ES-I3 (cell line): Measurements from ENCODE around the gene IGF1.
"Not testable (repeated sequence)": the region's sequence is repeated elsewhere in the genome, so short reads cannot be mapped to it uniquely, and the experiment has no call there.

Experiments
- H3K36me3 ChIP-seq: 2 replicates; pipeline ENCODE4 v1.6.1; 2013; ENCODE audit warnings: mild to moderate bottlenecking, low read length, control low read depth, moderate library complexity; ENCODE audit not compliant: insufficient read depth
- H3K4me1 ChIP-seq: 2 replicates; pipeline ENCODE4 v1.6.1; 2013; ENCODE audit warnings: mild to moderate bottlenecking, control low read depth, low read length; ENCODE audit not compliant: insufficient read depth
- H3K9ac ChIP-seq: 2 replicates; pipeline ENCODE4 v1.6.1; 2013; ENCODE audit warnings: low read depth, mild to moderate bottlenecking, low read length, moderate library complexity
- H3K9me3 ChIP-seq: 2 replicates; pipeline ENCODE4 v1.6.1; 2013; ENCODE audit warnings: mild to moderate bottlenecking, low read length, moderate library complexity; ENCODE audit not compliant: control insufficient read depth, insufficient read depth

The IGF1 gene

DNA sequence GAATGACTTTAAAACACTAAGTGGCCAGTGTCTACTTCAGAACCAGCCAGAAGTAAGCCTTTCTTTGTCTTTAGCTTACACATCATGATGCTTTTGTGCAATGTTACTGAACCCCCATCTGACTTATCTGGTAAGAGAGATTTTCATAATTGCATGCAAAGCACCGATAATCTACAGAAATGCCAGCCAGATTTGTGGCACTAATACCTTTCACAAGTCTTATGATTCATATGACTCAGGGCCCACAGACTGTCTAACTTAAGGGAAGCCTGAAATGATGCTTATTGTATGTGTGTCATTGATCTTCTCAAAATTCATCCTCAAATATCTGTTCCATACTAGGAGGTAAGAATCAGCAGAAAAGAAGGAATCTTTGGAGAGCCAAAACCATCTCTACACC lies 18.0 kb downstream of the IGF1 start:
- Histone ChIP-seq H3K9ac (no peak overlapping the region), H3K4me1 (no peaks in the 10 kb centered on the region), H3K36me3 (no peaks in the 10 kb centered on the region), H3K9me3 (no peaks in the 10 kb centered on the region)

DNA sequence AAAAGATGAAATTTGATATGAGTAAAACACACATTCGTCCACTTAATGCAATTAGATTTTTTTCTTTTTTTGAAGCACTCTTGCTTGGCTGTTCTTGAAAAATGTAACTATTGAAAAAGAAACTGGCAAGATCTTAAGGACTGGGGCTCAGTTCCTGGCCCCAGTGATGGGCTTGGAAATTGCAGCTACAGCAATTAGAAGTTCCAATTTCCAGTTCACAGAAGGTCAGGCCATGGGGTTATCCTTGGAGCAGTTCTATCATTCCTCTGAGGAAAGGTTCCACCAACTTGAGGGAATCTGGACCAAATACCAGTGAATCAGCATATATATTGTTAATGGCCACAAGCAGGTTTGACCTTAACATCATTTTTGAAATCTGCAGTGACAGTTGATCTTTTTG lies 18.9 kb downstream of the IGF1 start:
- H3K36me3 ChIP-seq: no peaks in the 10 kb centered on the region
- H3K9ac ChIP-seq: no peak overlapping the region
- no peaks in the 10 kb centered on the region for H3K4me1 ChIP-seq
- no peaks in the 10 kb centered on the region for H3K9me3 ChIP-seq

DNA sequence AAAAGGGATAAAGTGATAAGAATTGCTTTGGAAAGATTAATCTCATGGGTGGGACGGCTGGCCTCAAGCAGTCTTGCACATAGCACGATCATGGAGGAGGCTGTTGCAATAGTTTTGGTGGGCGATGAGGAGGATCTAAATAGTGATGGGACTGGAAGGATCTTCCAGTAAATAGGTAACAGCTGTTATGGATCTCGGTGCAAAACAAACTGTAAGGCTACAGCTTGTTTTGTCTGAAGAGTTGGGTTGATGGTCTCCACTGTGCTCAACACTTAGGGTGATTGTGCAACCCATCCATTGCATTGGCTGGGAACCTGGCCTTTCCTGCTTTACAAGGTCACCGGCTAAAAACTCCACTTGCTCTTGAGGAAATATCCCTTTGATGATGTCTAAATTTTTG lies 21.0 kb downstream of the IGF1 start:
- Histone ChIP-seq H3K9ac (no peak overlapping the region), H3K9me3 (no peaks in the 10 kb centered on the region), H3K36me3 (no peaks in the 10 kb centered on the region), H3K4me1 (no peaks in the 10 kb centered on the region)

DNA sequence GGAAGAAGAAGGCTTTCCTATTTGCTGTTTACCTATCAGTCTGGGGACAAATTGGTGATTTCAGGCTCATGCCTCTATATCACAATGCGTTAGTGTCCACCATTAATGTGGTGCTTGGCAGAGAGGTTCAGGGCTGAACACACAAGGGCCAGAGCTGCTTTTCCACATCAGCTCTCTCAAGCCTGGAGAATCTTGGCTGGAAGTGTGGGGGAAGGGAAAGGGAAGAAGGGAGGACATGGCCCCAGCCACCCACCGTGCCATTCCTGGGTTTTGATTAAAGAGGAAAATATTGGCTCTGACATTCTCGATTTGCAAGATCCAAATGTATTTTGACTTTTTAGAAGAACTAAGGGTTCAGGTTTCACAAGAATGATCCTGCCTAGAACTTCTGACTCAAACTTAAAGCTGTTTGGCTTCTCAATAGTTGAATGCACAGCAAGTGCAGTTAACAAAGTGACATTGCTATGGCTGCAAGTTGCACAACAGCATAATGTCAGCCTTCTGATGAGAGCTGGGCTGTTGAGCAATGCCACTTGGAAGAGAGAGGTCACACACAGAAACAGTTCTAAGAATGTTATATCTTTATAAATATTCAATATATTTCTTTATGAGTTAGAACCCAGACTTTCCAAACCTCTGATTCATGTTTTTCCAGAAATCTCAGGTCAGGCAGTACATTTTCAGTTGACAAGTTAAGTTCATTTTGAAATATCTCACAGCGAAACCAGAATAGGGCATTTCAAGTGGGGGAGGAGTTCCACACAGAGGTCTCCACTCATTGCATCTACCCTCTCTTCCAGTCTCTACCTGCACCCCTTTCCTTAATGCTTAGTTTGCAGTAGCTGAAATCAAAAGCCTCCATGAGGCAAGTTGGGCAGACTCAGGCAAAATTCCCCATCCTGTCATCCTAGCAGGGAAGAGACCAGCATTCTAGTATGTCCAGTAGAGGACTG lies 25.3 kb downstream of the IGF1 start:
- Histone ChIP-seq H3K9ac (no peak overlapping the region), H3K4me1 (no peaks in the 10 kb centered on the region)

DNA sequence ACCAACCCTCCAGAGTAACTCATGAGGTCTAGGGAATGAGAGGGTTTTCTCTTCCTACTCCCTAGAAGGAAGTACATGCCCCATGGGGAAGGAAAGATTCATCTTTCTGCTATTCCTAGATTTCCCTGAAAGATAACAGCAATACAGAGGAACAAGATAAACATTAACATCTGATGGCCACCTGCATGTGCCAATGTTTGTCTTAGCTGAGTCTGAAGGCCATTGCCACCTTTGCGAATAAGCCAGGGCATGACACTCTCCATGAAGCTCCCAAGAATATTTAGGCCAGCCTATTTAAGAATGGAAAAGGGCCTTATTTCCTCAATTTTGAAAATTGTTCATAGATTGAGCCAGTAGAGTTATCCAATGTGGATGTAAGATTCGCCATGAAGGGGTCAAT lies 26.0 kb downstream of the IGF1 start:
- no peaks in the 10 kb centered on the region for H3K36me3 ChIP-seq
- no peak overlapping the region for H3K9ac ChIP-seq

More for the DNA sequence above, 25.3 kb downstream of the IGF1 start:
- H3K9me3 ChIP-seq: no peaks in the 10 kb centered on the region
- H3K36me3 ChIP-seq: no peaks in the 10 kb centered on the region

DNA sequence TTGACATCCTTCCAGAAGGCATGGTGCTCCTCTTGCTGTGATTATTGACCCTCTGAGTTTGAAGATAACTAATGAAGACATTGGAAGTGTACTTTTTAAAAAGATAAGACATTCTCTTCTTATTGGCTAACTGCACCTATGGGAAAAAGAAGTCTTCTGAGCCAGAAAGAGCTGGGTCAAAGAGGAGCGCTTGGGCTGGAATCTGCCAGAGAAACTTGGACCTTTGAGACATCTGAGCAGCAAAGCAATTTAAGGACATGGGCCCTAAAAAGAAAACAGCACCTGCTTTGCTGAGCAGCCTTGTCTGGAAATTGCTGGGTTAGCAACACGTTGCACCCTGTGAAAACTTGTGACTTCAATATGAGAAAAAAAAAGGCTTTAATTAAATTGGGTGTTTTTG lies 27.8 kb downstream of the IGF1 start:
- Histone ChIP-seq H3K9me3 (no peaks in the 10 kb centered on the region), H3K4me1 (no peaks in the 10 kb centered on the region), H3K36me3 (no peaks in the 10 kb centered on the region)

More for the DNA sequence above, 26.0 kb downstream of the IGF1 start:
- no peaks in the 10 kb centered on the region for H3K9me3 ChIP-seq
- H3K4me1 ChIP-seq: no peaks in the 10 kb centered on the region

DNA sequence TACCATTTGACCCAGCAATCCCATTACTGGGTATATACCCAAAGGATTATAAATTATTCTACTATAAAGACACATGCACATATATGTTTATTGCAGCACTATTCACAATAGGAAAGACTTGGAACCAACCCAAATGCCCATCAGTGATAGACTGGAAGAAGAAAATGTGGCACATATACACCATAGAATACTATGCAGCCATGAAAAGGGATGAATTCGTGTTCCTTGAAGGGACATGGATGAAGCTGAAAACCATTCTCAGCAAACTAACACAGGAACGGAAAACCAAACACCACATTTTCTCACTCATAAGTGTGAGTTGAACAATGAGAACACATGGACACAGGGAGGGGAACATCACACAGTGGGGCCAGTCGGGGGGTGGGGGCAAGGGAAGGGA lies 31.3 kb downstream of the IGF1 start:
- H3K9me3 ChIP-seq, H3K4me1 ChIP-seq, H3K9ac ChIP-seq: not testable (repeated sequence)

More for the DNA sequence above, 27.8 kb downstream of the IGF1 start:
- H3K9ac ChIP-seq: no peak overlapping the region

DNA sequence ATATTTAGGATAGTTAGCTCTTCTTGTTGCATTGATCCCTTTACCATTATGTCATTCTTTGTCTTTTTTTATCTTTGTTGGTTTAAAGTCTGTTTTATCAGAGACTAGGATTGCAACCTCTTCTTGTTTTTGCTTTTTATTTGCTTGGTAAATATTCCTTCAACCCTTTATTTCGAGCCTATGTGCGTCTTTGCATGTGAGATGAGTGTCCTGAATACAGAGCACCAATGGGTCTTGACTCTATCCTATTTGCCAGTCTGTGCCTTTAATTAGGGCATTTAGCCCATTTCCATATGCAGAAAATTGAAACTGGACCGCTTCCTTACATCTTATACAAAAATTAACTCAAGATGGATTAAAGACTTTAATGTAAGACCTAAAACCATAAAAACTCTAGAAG lies 32.9 kb downstream of the IGF1 start:
- H3K9ac ChIP-seq, H3K9me3 ChIP-seq, H3K36me3 ChIP-seq, H3K4me1 ChIP-seq: not testable (repeated sequence)

More for the DNA sequence above, 31.3 kb downstream of the IGF1 start:
- not testable (repeated sequence) for H3K36me3 ChIP-seq

DNA sequence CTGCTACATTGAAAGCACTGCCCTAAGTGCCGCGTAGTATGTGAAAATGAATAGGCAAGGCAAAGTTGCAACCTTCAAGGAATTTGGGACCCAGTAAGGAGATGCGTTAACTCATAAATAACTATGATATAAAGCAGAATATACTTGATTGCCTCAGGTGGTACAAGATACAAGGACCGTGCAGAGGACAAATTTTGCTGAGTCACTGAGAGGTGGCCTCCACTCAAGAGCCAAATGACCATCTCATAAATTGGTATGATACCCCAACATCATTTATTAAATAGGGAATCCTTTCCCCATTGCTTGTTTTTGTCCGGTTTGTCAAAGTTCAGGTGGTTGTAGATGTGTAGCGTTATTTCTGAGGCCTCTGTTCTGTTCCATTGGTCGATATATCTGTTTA lies 35.7 kb downstream of the IGF1 start:
- H3K4me1 ChIP-seq: no peaks in the 10 kb centered on the region
- H3K9me3 ChIP-seq: no peaks in the 10 kb centered on the region; the same call in 1 of the 2 replicates
- H3K36me3 ChIP-seq: no peaks in the 10 kb centered on the region
- H3K9ac ChIP-seq: no peak overlapping the region

DNA sequence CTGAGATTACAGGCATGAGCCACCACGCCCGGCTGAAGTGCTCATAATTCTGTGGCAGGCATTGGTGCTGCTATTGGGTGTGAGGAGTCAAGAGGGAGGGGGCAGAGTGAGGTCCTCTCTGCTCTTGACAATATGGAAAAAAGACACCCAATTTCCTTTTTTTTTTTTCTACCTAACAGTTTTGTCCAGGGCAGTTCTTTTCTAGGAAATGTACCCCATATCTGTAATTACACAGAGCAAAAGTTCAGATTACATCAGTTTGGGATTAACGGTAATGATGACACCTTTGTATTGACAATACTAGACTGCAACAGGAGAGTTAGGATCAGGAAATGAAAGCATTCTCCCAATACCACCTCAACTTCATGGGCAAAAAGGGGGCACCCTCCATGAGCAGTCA lies 36.3 kb downstream of the IGF1 start:
- Histone ChIP-seq H3K9me3 (no peaks in the 10 kb centered on the region; the same call in 1 of the 2 replicates), H3K36me3 (no peaks in the 10 kb centered on the region), H3K9ac (no peak overlapping the region), H3K4me1 (no peaks in the 10 kb centered on the region)

DNA sequence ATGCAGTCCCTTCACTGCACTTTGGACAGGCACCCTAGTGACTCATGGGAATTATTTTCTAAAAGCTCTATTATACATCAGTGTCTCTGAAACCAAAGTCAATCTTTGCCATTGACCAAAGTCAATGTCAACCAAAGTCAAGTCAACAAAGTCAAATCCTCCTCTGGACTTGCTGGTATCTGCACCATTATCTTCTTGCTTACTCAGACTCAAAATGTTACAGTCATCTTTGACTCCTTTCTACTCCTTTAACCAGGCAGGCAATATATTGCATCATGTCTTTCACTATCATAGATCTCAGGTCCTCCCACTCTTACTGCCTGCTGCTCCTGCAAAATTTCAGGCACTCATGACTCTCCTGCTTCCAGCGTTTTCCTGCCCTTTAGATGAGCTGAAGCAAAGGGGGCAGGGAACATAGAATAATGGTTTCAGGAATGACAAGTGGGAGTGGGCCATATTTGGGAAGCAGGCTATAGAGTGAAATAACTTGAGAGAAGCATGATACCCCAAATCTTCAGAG lies 39.2 kb downstream of the IGF1 start:
- no peaks in the 10 kb centered on the region for H3K4me1 ChIP-seq
- no peaks in the 10 kb centered on the region; the same call in 1 of the 2 replicates for H3K9me3 ChIP-seq
- H3K9ac ChIP-seq: no peak overlapping the region
- no peaks in the 10 kb centered on the region for H3K36me3 ChIP-seq

DNA sequence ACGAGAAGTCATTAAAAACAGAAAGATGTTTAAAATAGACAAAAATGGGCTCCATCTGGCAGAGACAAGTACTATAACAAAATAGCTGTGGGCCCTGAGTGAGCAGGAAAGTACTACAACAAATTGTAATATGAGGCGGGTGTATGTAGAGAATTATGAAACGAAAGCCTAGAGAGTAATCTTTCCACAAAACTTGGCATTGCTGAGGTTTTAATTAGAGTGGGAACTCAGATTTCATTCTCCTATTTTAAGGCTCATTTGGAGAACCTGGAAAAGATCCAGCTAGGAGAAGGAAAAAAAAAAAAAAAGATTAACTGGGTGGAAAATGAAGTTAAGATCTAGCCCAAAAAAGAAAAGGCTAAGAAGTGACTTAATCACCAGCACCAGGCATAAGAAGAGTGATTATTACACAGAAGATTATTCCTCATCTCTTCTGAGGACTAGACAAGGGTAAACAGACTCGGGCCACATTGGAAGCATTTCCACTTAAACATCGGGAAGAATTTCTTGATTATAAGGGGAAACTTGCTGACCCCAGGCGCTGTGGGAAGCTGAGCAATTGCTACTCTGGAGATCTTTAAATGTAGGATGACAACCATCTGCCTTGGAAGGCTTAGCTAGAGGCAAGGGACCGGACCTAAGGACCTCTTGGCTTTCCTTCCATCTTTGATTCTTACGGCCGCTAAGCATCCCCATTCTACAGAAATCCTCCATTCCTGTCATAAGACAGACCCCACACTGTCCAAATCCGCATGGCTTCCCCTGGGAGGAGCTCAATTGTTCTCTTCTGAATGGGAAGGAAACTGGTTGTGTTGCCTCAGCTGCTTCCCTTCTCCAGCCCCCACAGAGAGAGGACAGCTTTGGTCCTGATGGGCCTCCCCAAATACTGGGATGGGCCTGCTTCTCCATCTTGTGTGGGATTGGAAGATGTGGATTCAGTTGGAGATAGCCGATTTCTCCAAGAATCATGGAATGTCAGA lies 40.6 kb downstream of the IGF1 start:
- Histone ChIP-seq H3K36me3 (no peaks in the 10 kb centered on the region), H3K9ac (no peak overlapping the region), H3K4me1 (no peaks in the 10 kb centered on the region), H3K9me3 (no peaks in the 10 kb centered on the region; the same call in 1 of the 2 replicates)

DNA sequence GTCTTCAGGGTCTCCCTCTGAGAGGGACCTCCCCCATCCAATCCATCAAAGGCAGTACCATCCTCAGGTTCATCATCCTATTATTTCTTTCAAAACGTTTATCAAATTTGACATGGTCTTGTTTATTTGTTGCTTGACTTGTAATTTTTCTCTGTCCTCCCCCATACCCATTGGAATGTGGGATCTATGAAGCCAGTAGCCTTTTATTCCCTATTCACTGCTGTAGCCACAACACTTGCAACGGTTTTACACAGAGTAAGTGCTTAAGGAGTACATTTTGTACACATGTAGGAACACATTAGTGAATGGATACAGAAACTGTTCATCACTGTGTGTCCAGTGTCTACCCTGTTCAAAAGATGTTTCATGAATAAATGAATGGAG lies 41.5 kb downstream of the IGF1 start:
- Histone ChIP-seq H3K4me1 (no peaks in the 10 kb centered on the region), H3K9ac (no peak overlapping the region), H3K36me3 (no peaks in the 10 kb centered on the region), H3K9me3 (no peaks in the 10 kb centered on the region)

DNA sequence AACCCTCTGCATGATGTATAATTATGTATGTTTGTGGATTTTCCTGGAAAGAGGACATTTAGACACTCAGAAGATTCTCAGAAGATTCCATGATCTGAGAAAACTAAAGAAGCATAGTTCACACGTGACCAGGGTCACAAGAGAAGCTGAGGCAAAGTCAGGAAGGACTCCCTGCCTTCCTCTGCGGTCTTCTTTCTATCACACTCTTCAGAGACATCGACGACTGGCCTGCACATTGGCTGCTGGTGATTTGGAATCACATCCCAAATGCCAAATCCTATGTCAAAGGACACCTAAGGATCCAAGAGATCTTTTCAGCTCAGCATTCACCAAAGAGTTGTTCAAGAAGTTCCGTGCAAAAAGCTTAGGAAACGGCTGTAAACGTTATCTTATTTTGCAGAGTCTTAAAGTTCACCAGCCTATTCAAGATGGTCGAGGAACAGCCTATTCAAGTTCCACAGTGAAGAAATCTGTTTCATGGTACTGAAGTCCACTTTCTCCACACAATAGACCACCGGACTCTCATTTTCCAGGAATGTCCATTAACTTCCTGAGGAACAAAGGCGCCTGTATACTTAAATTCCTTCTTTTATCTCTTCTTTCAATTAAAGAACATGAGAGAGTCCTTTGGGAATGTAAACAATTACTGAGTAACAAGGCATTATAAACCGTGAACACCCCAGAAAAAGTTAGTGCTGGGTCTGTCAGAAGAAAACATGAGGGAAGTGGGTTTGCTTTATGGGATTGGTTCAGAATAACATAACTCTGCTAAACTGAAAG lies 42.1 kb downstream of the IGF1 start:
- no peak overlapping the region for H3K9ac ChIP-seq

More for the DNA sequence above, 42.1 kb downstream of the IGF1 start:
- Histone ChIP-seq H3K4me1 (no peaks in the 10 kb centered on the region), H3K9me3 (no peaks in the 10 kb centered on the region), H3K36me3 (no peaks in the 10 kb centered on the region)
